ENCODE measurements around the gene COL4A4. TPM values are rescaled to one million over a fixed set of nuclear protein-coding genes. Genes with fewer than 3 reads are reported as not detected.
A peak's percentile ranks its signal among the peaks of the same experiment; 100 is the strongest.

Gene COL4A4
- total RNA-seq, 1 donor from 2014 or later = not detected

DNA sequence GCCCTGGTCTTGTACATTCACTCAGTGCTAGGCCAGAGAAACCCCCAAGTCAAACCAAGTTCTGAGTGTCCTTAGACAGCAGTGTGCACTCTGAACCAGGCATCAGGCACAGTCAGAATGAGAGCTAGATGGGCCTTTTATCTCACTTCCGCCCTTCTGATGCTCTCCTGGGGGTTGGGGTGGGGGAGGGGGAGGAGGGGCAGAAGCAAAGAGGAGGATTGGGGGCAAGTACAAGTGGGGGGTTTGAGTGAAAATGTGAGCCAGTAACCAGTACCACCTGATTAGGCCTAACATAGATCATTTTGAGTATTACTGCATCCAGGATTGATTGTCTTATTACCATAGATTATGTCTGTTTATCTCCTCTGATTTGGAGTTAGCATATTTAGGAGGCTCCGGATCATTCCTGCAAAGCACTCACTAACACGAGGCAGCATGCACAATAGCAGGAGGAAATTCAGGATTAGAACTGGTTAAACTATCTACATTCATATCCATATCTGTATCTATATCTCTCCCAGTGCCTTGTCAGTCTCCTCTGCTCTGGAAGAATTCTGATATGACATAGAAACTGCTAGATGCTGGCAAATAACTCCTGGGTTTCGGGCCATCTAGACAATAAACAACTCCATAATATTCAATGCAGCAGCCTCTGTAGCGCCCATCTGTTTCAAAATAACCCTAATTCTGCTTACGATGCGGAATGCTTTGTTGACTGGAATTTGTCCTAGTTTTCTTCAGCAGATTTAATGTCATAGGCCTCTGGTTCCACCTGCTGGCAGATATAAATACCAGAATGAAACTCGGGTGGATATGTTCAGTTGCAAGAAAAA, 179.0 kb downstream of the COL4A4 start:
- peak; percentile 77 for DNase-seq
- H3K4me1 Mint-ChIP-seq = peaks cover 26% of the 10 kb centered on the region
- no peak overlapping the region for H3K27ac Mint-ChIP-seq
- H3K27me3 Mint-ChIP-seq = no peaks in the 10 kb centered on the region
- intact Hi-C loops (cut with micrococcal nuclease) = loop anchor here (1.0 to 10.0 kb wide), 5 partner anchors 149 to 1096 kb away; partner anchors contain the start of gene RHBDD1
- no peak overlapping the region for H3K4me3 Mint-ChIP-seq
- H3K9me3 Mint-ChIP-seq = no peaks in the 10 kb centered on the region
- H3K36me3 Mint-ChIP-seq (ENCODE audit: low read depth) = peaks cover 4% of the 10 kb centered on the region

DNA sequence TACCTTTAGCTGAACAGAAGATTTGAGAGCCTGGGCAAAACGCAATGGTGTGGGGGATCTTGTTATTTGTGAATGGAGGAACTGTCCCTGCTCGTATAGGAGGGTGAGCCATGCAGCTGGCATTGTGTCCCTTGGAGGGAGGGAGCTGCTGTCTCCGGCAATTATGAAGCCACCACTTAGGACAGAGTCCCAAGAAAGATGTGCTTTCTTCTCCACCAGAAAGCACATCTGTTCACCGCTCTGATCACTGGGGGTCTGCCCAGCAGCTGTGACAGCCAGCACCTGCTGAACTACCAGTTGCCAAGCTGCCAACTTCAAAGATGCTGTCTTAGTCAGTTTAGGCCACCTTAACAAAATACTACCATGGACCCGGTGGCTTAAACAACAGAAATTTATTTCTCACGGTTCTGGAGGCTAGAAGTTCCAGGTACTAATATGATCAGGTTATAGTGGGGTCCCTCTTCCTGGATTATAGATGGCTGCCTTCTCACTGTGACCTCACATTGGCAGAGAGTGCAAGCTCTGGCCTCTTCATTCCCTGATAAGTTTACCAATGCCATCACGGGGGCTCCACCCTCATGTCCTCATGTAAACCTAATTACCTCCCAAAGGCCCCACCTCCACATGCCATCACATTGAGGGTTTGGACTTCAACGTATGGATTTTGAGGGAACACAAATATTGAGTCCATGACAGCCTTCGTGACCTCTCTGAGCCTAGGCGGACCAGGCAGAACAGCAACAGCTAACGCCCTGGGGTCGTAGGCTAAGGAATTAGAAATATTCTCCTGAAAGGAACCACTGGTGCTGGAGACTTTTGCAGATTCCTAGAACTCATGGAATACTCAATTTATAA, 179.9 kb downstream of the COL4A4 start:
- H3K9me3 Mint-ChIP-seq = no peaks in the 10 kb centered on the region
- no peak overlapping the region for H3K27ac Mint-ChIP-seq
- H3K36me3 Mint-ChIP-seq (ENCODE audit: low read depth) = peaks cover 4% of the 10 kb centered on the region
- no peak overlapping the region for H3K4me3 Mint-ChIP-seq
- H3K27me3 Mint-ChIP-seq = no peaks in the 10 kb centered on the region
- H3K4me1 Mint-ChIP-seq = peaks cover 29% of the 10 kb centered on the region
- DNase-seq = no peak
- intact Hi-C loops (cut with micrococcal nuclease) = loop anchor here (2.0 to 10.0 kb wide), 3 partner anchors 183 to 1095 kb away; no protein-coding TSS in a partner anchor

DNA sequence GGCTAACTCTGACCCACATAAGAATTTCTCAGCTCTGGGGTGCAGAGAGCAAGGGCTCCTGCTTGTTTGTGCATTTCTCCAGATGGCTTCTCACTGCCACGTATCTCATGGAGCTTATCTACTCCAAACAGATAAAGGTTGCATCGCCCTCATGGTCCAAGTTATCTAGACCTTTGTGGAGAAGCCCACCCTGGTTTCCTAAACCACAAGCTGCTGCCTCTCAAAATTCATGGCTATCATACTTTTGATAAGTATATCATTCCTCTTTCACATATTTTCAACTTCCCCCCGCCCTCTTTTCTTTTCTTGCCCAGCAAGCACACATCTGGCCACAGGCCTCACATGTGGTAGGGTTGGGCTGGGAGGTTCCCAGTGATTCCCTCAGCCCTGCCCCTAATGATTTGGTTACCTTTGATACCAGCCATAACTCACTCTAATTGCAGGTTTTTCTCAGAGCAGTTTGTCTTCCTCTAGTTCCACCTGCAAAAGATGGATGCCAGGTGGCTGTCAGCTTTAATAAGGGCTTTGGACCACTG, 182.1 kb downstream of the COL4A4 start:
- Mint-ChIP-seq H3K27me3 (no peaks in the 10 kb centered on the region), H3K9me3 (no peaks in the 10 kb centered on the region), H3K4me1 (peaks cover 41% of the 10 kb centered on the region), H3K27ac (no peak overlapping the region), H3K4me3 (no peak overlapping the region), H3K36me3 (ENCODE audit: low read depth) (peaks cover 6% of the 10 kb centered on the region)
- intact Hi-C loops (cut with micrococcal nuclease) = loop anchor here (10.0 kb wide), 1 partner anchor 557 kb away; no protein-coding TSS in a partner anchor
- no peak for DNase-seq

DNA sequence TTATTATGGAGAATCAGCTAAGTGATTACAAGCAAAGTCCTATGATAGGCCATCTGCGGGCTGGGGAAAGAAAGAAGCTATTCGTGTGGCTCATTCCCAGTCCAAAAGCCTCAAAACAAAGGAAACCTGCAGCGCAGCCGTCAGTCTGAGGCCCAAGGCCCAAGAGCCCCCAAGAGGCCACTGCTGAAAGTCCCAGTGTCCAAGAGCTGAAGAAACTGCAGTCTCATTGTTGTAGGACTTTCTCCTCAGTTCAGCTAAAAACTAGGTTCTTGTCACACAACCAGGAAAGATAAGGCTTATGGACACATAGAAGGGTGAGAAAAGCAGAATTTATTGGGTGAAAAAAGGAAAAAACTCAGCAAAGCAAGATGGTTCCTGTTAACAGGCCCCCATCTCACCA, 185.0 kb downstream of the COL4A4 start:
- Mint-ChIP-seq H3K4me1 (peaks cover 29% of the 10 kb centered on the region), H3K27ac (no peak overlapping the region), H3K4me3 (no peak overlapping the region), H3K9me3 (no peaks in the 10 kb centered on the region), H3K27me3 (no peaks in the 10 kb centered on the region), H3K36me3 (ENCODE audit: low read depth) (peaks cover 4% of the 10 kb centered on the region)
- intact Hi-C loops (cut with micrococcal nuclease) = loop anchor here (5.0 kb wide), 1 partner anchor 348 kb away; the partner anchor contains the start of gene MFF
- DNase-seq = no peak

DNA sequence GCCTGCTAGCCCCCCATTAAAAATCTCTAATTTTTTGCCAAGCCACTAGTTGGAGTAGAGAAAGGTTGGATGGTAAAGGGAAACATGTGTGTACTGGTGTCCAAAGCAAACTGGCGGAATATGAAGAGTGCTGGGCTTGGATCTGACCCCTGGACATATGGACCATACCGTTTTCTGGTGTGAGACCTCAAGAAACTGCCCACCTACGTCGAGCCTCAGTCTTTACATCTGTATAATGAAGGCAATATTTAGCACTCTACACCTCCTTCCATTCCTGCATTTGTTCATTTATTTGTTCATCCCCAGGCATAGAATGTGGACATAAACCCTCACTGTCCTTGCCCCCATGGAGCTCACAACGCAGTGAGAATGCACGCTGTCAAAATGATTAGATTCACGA, 185.7 kb downstream of the COL4A4 start:
- Mint-ChIP-seq H3K27me3 (no peaks in the 10 kb centered on the region), H3K9me3 (no peaks in the 10 kb centered on the region), H3K27ac (no peak overlapping the region), H3K4me3 (no peak overlapping the region), H3K4me1 (peaks cover 24% of the 10 kb centered on the region), H3K36me3 (ENCODE audit: low read depth) (peaks cover 5% of the 10 kb centered on the region)
- intact Hi-C loops (cut with micrococcal nuclease) = loop anchor here (5.0 kb wide), 1 partner anchor 349 kb away; the partner anchor contains the start of gene MFF
- DNase-seq = no peak

DNA sequence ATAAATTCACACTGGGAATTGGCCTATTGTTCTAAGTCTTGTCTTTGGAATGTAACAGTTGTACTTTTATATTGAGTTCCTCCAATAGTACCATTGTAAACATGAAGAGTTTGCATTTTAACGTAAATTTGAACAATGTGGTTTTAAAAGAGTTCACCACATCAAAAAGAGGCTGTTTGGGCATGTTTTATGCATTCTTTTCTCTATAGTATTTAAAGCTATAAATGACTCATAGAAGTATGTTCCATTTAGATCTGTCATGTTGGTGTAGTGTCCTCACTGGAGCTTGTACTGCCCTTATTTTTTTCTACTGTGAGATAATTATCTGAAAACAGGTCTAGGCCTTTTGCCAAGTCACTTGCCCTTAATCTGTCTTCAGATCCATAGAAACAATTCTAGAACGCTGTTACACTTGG, 186.2 kb downstream of the COL4A4 start:
- Mint-ChIP-seq H3K36me3 (ENCODE audit: low read depth) (peaks cover 5% of the 10 kb centered on the region), H3K27ac (no peak overlapping the region), H3K9me3 (no peaks in the 10 kb centered on the region), H3K27me3 (no peaks in the 10 kb centered on the region), H3K4me3 (no peak overlapping the region), H3K4me1 (peaks cover 26% of the 10 kb centered on the region)
- no peak for DNase-seq
- intact Hi-C loops (cut with micrococcal nuclease) = loop anchor here (5.0 kb wide), 1 partner anchor 350 kb away; the partner anchor contains the start of gene MFF

DNA sequence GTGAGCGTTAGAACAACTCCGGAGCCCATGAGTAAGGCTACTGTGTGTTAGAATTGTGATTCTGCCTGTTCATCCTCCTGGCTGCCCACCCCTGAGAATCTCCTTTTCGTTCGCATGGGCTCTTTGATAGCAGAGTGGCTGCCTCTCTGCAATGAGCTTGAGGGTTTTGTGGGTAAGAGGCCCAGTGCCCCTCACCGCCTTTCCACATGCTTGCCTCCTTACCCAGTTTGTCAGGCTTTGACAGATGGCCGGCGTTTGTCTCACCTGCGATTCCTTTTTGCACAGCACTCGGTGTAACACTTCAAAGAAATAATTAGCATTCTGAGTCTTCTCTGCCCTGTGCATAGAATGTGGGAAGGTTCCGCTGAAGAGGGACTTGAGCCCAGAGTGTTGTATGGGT, 190.2 kb downstream of the COL4A4 start:
- intact Hi-C loops (cut with micrococcal nuclease) = no loop called here
- H3K4me3 Mint-ChIP-seq = no peak overlapping the region
- no peaks in the 10 kb centered on the region for H3K27me3 Mint-ChIP-seq
- no peaks in the 10 kb centered on the region for H3K9me3 Mint-ChIP-seq
- no peak for DNase-seq
- peaks cover 37% of the 10 kb centered on the region for H3K4me1 Mint-ChIP-seq
- peaks cover 8% of the 10 kb centered on the region for H3K36me3 Mint-ChIP-seq (ENCODE audit: low read depth)
- H3K27ac Mint-ChIP-seq = no peak overlapping the region

DNA sequence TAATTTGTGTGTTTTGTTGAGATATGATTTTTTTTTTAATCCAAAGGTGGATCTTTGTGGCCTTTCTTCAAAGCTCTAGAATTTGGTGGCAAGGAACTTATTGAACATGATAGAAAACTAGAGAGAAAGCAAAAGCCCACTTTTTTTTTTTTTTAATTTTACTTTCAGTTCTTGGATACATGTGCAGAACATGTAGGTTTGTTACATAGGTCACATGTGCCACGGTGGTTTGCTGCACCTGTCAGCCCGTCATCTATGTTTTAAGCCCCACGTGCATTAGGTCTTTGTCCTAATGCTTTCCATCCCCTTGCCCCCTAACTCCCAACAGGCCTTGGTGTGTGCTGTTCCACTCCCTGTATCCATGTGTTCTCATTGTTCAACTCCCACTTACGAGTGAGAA, 192.2 kb downstream of the COL4A4 start:
- Mint-ChIP-seq H3K4me3 (peak overlapping the region; percentile 4), H3K27ac (peak overlapping the region; percentile 12), H3K9me3 (no peaks in the 10 kb centered on the region), H3K4me1 (peaks cover 26% of the 10 kb centered on the region), H3K27me3 (no peaks in the 10 kb centered on the region), H3K36me3 (ENCODE audit: low read depth) (peaks cover 6% of the 10 kb centered on the region)
- no peak for DNase-seq
- intact Hi-C loops (cut with micrococcal nuclease) = no loop called here

DNA sequence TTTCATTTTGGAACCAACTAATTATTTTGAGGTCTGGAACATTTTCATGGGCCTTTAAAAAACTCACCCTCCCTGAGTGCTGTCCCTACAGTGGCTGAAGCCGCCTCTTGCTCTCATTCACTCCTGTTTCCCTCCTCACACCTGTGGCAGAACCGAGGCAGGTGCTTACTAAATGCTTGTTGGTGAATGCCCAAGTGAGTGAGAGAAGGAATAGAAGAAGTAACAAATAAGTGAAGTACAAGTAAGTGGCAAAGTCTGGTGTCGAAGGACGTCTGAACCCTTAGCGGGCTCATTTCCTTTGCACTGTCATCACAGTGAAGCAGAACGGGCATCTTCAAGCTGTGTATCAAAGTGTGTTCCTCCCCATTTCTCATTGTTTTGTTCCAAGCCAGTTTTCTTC, 192.9 kb downstream of the COL4A4 start:
- Mint-ChIP-seq H3K36me3 (ENCODE audit: low read depth) (peaks cover 8% of the 10 kb centered on the region), H3K27ac (no peak overlapping the region), H3K4me3 (peak overlapping the region; percentile 52), H3K27me3 (no peaks in the 10 kb centered on the region), H3K9me3 (no peaks in the 10 kb centered on the region), H3K4me1 (peaks cover 26% of the 10 kb centered on the region)
- no peak for DNase-seq
- intact Hi-C loops (cut with micrococcal nuclease) = no loop called here

DNA sequence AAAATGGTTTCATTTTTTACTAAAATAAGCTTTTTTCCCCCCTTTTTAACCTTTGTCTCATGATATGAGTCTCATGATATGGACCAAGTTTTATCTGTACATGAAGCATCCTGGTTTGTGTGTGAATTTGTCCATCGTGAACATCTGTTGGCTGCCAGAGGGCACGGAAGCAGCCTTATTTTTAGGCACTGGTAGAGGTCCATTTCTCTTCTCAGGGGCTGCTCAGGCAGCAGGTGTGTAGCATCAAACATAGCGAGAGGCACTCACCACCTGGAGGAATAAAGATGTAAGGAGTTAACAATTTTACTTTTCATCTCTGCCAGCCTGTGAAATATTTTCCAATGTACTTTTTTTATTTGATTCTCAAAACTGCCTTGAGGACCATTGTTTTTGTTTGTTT, 193.6 kb downstream of the COL4A4 start:
- peak overlapping the region; percentile 42 for H3K27ac Mint-ChIP-seq
- peaks cover 8% of the 10 kb centered on the region for H3K36me3 Mint-ChIP-seq (ENCODE audit: low read depth)
- H3K4me3 Mint-ChIP-seq = peak overlapping the region; percentile 56
- H3K27me3 Mint-ChIP-seq = no peaks in the 10 kb centered on the region
- DNase-seq = no peak
- H3K9me3 Mint-ChIP-seq = no peaks in the 10 kb centered on the region
- peaks cover 26% of the 10 kb centered on the region for H3K4me1 Mint-ChIP-seq
- intact Hi-C loops (cut with micrococcal nuclease) = no loop called here

DNA sequence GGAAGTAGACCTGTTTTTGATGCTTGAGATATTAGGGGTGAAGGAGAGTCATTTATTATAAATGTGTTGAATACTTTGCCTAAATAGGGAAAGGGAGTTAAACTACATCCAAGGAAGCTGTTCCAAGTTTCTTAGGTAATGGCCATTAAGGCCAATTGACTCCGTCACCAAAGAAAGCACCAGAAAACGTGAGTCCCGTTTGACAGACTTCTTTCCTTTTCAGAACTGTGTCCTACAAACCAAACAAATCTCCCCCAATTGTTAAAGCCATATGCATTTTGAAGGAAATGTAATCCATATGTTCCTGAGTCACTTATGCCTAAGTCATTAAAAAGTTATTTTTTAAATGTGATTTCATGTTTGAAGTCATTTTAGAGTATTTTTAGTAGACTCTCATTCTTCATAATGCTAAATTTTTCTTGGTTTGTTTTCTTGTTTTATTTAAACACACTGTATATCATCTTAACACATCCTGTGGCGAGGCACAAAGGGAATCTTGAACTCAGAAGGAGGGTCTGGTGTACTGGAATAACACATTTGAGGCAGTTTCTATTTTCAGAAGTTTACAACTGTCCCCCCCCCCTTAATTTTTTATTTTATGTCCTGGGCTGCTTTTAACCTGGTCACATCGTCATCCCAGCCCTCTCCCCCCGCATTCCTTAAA, 194.5 kb downstream of the COL4A4 start:
- Mint-ChIP-seq H3K36me3 (ENCODE audit: low read depth) (peaks cover 8% of the 10 kb centered on the region), H3K27ac (no peak overlapping the region)
- intact Hi-C loops (cut with micrococcal nuclease) = no loop called here

DNA sequence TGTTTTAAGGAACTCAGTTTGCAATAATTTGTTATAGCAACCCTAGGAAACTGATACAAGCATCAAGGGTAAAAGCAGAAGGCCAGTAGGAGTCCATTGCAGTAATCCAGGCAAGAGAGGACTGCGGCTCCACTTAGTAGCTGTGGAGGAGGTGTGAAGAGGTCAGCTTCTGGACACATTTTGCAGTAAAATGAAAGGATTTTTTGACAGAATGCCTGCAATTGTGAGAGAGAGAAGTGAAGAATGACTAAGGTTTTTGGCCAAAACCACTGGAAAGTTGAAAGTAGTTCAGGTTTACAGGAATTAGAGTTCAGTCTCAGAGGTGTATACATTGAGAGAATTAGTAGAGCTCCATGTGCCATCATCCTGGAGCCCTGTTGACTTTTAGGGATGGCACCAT, 198.6 kb downstream of the COL4A4 start:
- no peaks in the 10 kb centered on the region for H3K27me3 Mint-ChIP-seq

More for the DNA sequence above, 194.5 kb downstream of the COL4A4 start:
- DNase-seq = no peak
- Mint-ChIP-seq H3K4me1 (peaks cover 26% of the 10 kb centered on the region), H3K4me3 (peak overlapping the region; percentile 56), H3K27me3 (no peaks in the 10 kb centered on the region), H3K9me3 (no peaks in the 10 kb centered on the region)

DNA sequence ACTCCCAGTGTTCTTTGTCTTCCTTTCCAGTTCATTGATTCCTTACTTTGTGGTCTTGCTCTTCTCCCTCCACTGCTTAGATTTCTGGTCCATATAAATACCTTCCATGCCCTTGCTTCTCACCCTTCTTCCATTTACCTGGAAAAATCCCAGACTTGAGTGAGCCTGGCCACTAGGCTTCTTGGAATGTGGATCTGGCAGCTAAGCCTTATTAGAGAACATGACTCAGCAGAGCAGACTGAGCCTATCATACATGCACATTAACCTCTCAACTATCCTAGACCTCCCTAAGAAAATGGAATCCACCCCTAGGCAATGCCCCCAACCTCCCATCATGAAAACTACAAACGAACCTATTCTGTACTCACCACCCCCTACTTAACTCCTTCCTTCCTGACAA, 200.5 kb downstream of the COL4A4 start:
- H3K4me3 Mint-ChIP-seq = no peak overlapping the region

More for the DNA sequence above, 198.6 kb downstream of the COL4A4 start:
- Mint-ChIP-seq H3K4me1 (peaks cover 9% of the 10 kb centered on the region), H3K4me3 (no peak overlapping the region), H3K27ac (no peak overlapping the region), H3K36me3 (ENCODE audit: low read depth) (peaks cover 2% of the 10 kb centered on the region), H3K9me3 (no peaks in the 10 kb centered on the region)
- DNase-seq = no peak
- intact Hi-C loops (cut with micrococcal nuclease) = no loop called here

More for the DNA sequence above, 200.5 kb downstream of the COL4A4 start:
- Mint-ChIP-seq H3K4me1 (no peaks in the 10 kb centered on the region), H3K36me3 (ENCODE audit: low read depth) (peaks cover 2% of the 10 kb centered on the region), H3K9me3 (no peaks in the 10 kb centered on the region), H3K27me3 (no peaks in the 10 kb centered on the region), H3K27ac (no peak overlapping the region)
- no peak for DNase-seq
- intact Hi-C loops (cut with micrococcal nuclease) = no loop called here

All from activated CD4-positive, alpha-beta T cell treated with anti-CD3 and anti-CD28 coated beads, Interleukin-2, amount 10 ng/mL, durations not matched to agents 24 days and 14 days (primary cell).